HL-60 (cell line): ENCODE data around the gene BLOC1S5.
"Not testable (repeated sequence)": the region's sequence is repeated elsewhere in the genome, so short reads cannot be mapped to it uniquely, and the experiment has no call there.

Source experiments
- SPI1 ChIP-seq: IDR thresholded peaks from 2 replicates; pipeline ENCODE4 v1.6.1; 2012; ENCODE audit warnings: low read depth, mild to moderate bottlenecking, borderline replicate concordance
- TF ChIP-seq, protein P1 (sequence below): IDR thresholded peaks from one replicate; pipeline ENCODE4 v1.5.1; 2011; ENCODE audit warnings: low read length, control low read depth, inconsistent platforms; ENCODE audit not compliant: insufficient read depth

GRCh38 chr6:8045769-8046168, 18.4 kb downstream of the BLOC1S5 start:
- TF ChIP-seq SPI1: not testable (repeated sequence)
- TF ChIP-seq, protein P1, sequence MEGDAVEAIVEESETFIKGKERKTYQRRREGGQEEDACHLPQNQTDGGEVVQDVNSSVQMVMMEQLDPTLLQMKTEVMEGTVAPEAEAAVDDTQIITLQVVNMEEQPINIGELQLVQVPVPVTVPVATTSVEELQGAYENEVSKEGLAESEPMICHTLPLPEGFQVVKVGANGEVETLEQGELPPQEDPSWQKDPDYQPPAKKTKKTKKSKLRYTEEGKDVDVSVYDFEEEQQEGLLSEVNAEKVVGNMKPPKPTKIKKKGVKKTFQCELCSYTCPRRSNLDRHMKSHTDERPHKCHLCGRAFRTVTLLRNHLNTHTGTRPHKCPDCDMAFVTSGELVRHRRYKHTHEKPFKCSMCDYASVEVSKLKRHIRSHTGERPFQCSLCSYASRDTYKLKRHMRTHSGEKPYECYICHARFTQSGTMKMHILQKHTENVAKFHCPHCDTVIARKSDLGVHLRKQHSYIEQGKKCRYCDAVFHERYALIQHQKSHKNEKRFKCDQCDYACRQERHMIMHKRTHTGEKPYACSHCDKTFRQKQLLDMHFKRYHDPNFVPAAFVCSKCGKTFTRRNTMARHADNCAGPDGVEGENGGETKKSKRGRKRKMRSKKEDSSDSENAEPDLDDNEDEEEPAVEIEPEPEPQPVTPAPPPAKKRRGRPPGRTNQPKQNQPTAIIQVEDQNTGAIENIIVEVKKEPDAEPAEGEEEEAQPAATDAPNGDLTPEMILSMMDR: not testable (repeated sequence)
